Naive thymus-derived CD4-positive, alpha-beta T cell (primary cell): ENCODE data around the gene PROSER2. TPM values are rescaled to one million over a fixed set of nuclear protein-coding genes. Genes with fewer than 3 reads are reported as not detected.

ENCODE experiments used
- ATAC-seq: fragments of 150-1000 bp; cut with Tn5 transposase; 2 replicates; pipeline ENCODE4 v1.10.0; 2021; ENCODE audit warnings: mild to moderate bottlenecking, moderate library complexity
- CTCF ChIA-PET: fragments of 350-600 bp; sonication (Branson Sonifier 250); formaldehyde crosslinking; loops from one replicate; lab custom pipeline; 2021; ENCODE audit warnings: antibody characterized with exemption; lab: Charles Lee
- POLR2A ChIA-PET: fragments of 350-600 bp; sonication (Branson Sonifier 250); formaldehyde crosslinking; loops from one replicate; lab custom pipeline; 2021; ENCODE audit warnings: antibody characterized with exemption, inconsistent platforms; lab: Charles Lee
- DNase-seq, 9 donors: peaks; one replicate each; pipeline versions ENCODE4 v3.0.0 to v3.0.0-alpha.2; 2020 to 2022; ENCODE audit warnings: mixed read lengths in 1 of 9
- H3K27ac ChIP-seq: one replicate; pipeline ENCODE4 v1.7.0; 2013; ENCODE audit warnings: mild to moderate bottlenecking, low read depth, low read length, moderate library complexity
- H3K27me3 ChIP-seq, 2 donors: one replicate each; pipeline ENCODE4 v1.7.0; 2013; ENCODE audit warnings: low read length in 2 of 2, mild to moderate bottlenecking in 2 of 2, moderate library complexity in 2 of 2; ENCODE audit not compliant: control insufficient read depth in 2 of 2, insufficient read depth in 2 of 2
- H3K36me3 ChIP-seq, 3 experiments: 1 replicate in 2 of 3; 2 replicates in 1 of 3; pipeline ENCODE4 v1.7.0; 2013; ENCODE audit warnings: low read length in 3 of 3, mild to moderate bottlenecking in 3 of 3, moderate library complexity in 1 of 3; ENCODE audit not compliant: insufficient read depth in 3 of 3, control insufficient read depth in 2 of 3
- H3K4me1 ChIP-seq, 2 donors: one replicate each; pipeline ENCODE4 v1.7.0; 2013; ENCODE audit warnings: low read length in 2 of 2, mild to moderate bottlenecking in 2 of 2, moderate library complexity in 1 of 2; ENCODE audit not compliant: control insufficient read depth in 2 of 2, insufficient read depth in 2 of 2
- H3K4me3 ChIP-seq: 2 replicates; pipeline ENCODE4 v1.7.0; 2013; ENCODE audit warnings: mild to moderate bottlenecking, low read length
- H3K9me3 ChIP-seq, 3 experiments: 1 replicate in 2 of 3; 2 replicates in 1 of 3; pipeline ENCODE4 v1.7.0; 2013; ENCODE audit warnings: low read length in 3 of 3; ENCODE audit not compliant: control insufficient read depth in 2 of 3
- H3K27ac Mint-ChIP-seq, 9 donors: one replicate each; pipeline ENCODE4 v1.8.0; 2020 to 2022; ENCODE audit warnings: mixed read lengths in 9 of 9, mild to moderate bottlenecking in 8 of 9, moderate library complexity in 5 of 9, inconsistent platforms in 2 of 9
- H3K27me3 Mint-ChIP-seq, 5 donors: one replicate each; pipeline ENCODE4 v1.8.0; 2021 to 2022; ENCODE audit warnings: mixed read lengths in 5 of 5, mild to moderate bottlenecking in 1 of 5
- H3K36me3 Mint-ChIP-seq, 5 donors: one replicate each; pipeline ENCODE4 v1.8.0; 2020 to 2022; ENCODE audit warnings: mixed read lengths in 5 of 5, mild to moderate bottlenecking in 3 of 5, inconsistent platforms in 1 of 5
- H3K4me1 Mint-ChIP-seq, 7 donors: one replicate each; pipeline ENCODE4 v1.8.0; 2020 to 2022; ENCODE audit warnings: mixed read lengths in 7 of 7, mild to moderate bottlenecking in 3 of 7, inconsistent platforms in 1 of 7
- H3K4me3 Mint-ChIP-seq, 10 donors: one replicate each; pipeline ENCODE4 v1.8.0; 2020 to 2022; ENCODE audit warnings: mild to moderate bottlenecking in 10 of 10, mixed read lengths in 10 of 10, moderate library complexity in 6 of 10, inconsistent platforms in 2 of 10
- H3K9me3 Mint-ChIP-seq, 11 donors: one replicate each; pipeline ENCODE4 v1.8.0; 2020 to 2022; ENCODE audit warnings: mixed read lengths in 11 of 11, mild to moderate bottlenecking in 4 of 11, inconsistent platforms in 1 of 11, moderate library complexity in 1 of 11
- intact Hi-C, 2 donors: fragments of 100-400 bp; cut with micrococcal nuclease; formaldehyde crosslinking; loops; one replicate each; pipeline ENCODE4 v1.15.1; 2023
- polyA plus RNA-seq, 2 donors: library from polyadenylated mRNA; unstranded; fragments of 300-500 nt; fragmentation: Illumina TruSeq; gene quantifications; one replicate each; pipeline ENCODE4 v1.2.3, GENCODE V29; 2021
- total RNA-seq, 6 experiments: library from RNA in 5 of 6; stranded (reverse) in 5 of 6; gene quantifications; 1 replicate in 5 of 6; 2 replicates in 1 of 6; pipeline ENCODE4 v1.2.3 and lab custom pipeline; 2021 to 2026

PROSER2 gene
- 1 to 10 TPM in 4 of 5 experiments, under 1 TPM in 1; 0.07 to 4.9 (median 1.8) TPM for total RNA-seq
- 1 to 10 TPM; 2.5 to 3.0 TPM for polyA plus RNA-seq
- total RNA-seq (lab: John Stamatoyannopoulos, UW), result 2.8 reads per million, percentile 15 among the genes with 10 or more reads in this experiment

DNA sequence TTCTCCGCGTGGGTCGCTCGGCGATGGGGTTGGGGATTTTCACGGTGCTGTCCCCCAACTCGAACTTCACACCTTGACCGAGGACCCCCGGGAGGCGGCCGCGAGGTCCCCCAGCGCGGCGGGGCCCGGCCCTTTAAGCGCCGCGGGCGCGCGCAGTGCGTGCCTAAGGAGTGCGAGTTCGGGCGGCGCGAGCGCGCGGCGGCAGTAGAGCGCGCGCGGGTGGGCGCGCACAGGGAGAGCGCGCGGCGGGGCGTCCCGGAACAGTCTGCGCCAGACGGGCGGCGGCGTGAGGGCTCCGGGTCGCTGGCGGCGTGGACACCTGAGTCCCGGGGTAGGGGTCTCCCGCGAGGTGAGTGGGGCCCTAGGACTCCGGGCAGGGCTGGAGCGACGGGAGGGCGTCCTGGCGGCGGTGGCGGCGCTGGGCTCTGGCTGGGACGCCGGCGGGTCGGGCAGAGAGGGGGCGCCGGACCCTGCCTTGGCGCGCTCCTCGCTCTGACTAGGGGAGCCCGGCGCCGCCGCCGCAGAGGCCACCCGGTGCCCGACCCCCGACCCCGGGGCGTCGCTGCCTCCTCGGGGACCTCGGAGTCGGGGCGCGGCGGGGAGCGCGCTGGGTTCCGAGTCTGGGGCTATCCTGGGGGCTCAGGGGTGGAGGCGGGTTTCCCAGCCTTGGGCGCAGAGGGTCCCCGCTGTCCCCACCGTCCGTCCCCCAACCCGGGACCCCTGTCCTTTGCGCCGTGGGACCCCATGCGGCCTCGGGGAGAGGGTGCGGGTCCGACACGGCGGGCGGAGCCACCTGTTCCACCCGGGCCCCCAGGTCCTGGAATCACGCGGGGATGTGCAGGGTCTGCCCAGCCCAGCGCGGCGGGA is at the start of gene PROSER2:
Gene PROSER2 (plus strand): TSS at position 235 of the 867 bp plus-strand sequence. CDS start 28,722 bp downstream, outside the sequence.
- no peaks in the 10 kb centered on the region for H3K9me3 ChIP-seq
- H3K27ac ChIP-seq, result peak within 1 kb of the TSS; percentile 29
- Mint-ChIP-seq H3K27ac (peak within 1 kb of the TSS in 4 of 9 donors; percentile 14 to 81 (median 58)), H3K4me1 (peaks cover 0 to 27% (median 17%) of the 10 kb centered on the region in 7 donors), H3K9me3 (no peaks in the 10 kb centered on the region), H3K4me3 (peak within 1 kb of the TSS; percentile 64 to 94 (median 83)), H3K36me3 (no peaks in the 10 kb centered on the region), H3K27me3 (peaks cover 26 to 60% (median 45%) of the 10 kb centered on the region in 5 donors)
- H3K36me3 ChIP-seq, result no peaks in the 10 kb centered on the region
- peaks cover 0 to 3% of the 10 kb centered on the region in 2 donors for H3K4me1 ChIP-seq
- POLR2A ChIA-PET, result no interaction called here
- intact Hi-C loops, result loop anchor here (5.0 to 10.0 kb wide), 3 partner anchors 39 to 306 kb away; partner anchors contain the start of gene SEC61A2 (in 1 of the 2)
- ATAC-seq (peak; percentile 95), DNase-seq (peak; percentile 16 to 71 (median 45))
- peak within 1 kb of the TSS; percentile 56 for H3K4me3 ChIP-seq
- CTCF ChIA-PET, result no interaction called here
- H3K27me3 ChIP-seq, result peaks cover 0 to 3% of the 10 kb centered on the region in 2 donors

DNA sequence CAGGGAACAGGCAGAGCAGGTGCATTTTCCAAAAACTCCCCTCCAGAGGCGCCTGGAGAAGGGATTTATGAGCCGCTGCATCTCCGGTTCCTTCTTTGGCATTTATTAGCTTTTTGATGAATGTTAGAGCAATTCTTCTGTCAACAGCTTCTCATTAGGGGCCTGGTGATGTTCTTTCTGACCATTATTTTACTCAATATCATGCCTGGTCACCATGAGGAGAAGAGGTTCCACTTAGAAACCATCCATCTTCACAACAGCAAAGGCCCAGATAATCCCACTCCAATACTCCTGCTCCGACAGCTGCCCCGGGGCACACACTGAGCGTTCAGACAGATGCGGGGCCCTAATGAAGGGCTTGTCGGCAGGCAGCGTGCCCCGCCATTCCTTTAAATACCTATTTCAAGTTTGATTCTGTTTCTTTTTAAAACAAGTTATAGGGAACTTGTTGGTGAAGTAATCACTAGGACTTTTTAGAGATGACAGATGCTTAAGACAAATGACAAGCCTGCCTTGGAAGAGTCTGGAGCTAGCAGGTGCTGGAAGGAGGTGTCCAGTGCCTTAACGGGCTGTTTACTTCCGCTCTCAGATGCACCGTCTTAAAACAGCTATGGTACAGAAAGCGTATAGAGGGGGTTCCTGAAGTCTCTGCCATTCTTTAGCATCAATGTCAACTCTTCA is 49.3 kb upstream of the PROSER2 start:
- Histone ChIP-seq H3K27me3 (no peaks in the 10 kb centered on the region), H3K4me1 (no peaks in the 10 kb centered on the region), H3K9me3 (no peaks in the 10 kb centered on the region), H3K4me3 (no peak overlapping the region), H3K36me3 (no peaks in the 10 kb centered on the region), H3K27ac (no peak overlapping the region)
- Mint-ChIP-seq H3K27ac (no peak overlapping the region), H3K4me3 (no peak overlapping the region), H3K9me3 (peaks cover 0 to under 1% (median 0%) of the 10 kb centered on the region in 11 donors), H3K36me3 (no peaks in the 10 kb centered on the region), H3K27me3 (peaks cover 0 to 7% (median 4%) of the 10 kb centered on the region in 5 donors), H3K4me1 (no peaks in the 10 kb centered on the region)
- ChIA-PET POLR2A (no interaction called here), CTCF (no interaction called here)
- intact Hi-C loops, result no loop called here
- DNase-seq (no peak), ATAC-seq (no peak)

DNA sequence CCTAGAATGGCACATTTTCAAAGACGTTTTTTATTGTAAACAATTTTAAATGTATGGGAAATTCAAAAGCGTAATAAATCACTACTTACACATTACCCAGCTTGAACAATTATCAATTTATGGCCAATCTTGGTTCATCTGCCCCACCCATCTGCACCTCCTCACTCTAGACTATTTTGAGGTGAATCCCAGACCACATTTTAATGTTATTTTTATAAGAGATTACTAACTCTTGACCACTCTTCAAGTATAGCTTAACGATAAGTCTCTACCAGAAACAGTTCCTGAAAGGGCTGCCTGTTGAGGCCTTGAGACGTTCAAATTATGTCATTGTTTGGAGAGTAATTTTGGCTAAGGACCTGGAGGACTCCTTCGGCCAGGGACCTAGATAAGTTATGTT is 47.7 kb upstream of the PROSER2 start:
- no peak overlapping the region for H3K27ac ChIP-seq
- Mint-ChIP-seq H3K9me3 (peaks cover 0 to 5% (median 0%) of the 10 kb centered on the region in 11 donors), H3K4me1 (no peaks in the 10 kb centered on the region), H3K4me3 (no peak overlapping the region), H3K27me3 (peaks cover 0 to 7% (median 5%) of the 10 kb centered on the region in 5 donors), H3K36me3 (no peaks in the 10 kb centered on the region), H3K27ac (no peak overlapping the region)
- ChIA-PET POLR2A (no interaction called here), CTCF (no interaction called here)
- no peak for ATAC-seq
- H3K27me3 ChIP-seq, result no peaks in the 10 kb centered on the region
- no peaks in the 10 kb centered on the region for H3K4me1 ChIP-seq
- intact Hi-C loops, result no loop called here
- no peak overlapping the region for H3K4me3 ChIP-seq
- no peaks in the 10 kb centered on the region for H3K9me3 ChIP-seq
- no peaks in the 10 kb centered on the region for H3K36me3 ChIP-seq
- no peak for DNase-seq

- Histone ChIP-seq H3K27ac (no peak overlapping the region), H3K27me3 (no peaks in the 10 kb centered on the region), H3K4me1 (no peaks in the 10 kb centered on the region), H3K9me3 (no peaks in the 10 kb centered on the region), H3K36me3 (no peaks in the 10 kb centered on the region), H3K4me3 (no peak overlapping the region)
- DNase-seq (no peak), ATAC-seq (no peak)
- Mint-ChIP-seq H3K9me3 (peaks cover 0 to 5% (median 0%) of the 10 kb centered on the region in 11 donors), H3K27ac (no peak overlapping the region), H3K4me1 (no peaks in the 10 kb centered on the region), H3K36me3 (no peaks in the 10 kb centered on the region), H3K4me3 (no peak overlapping the region), H3K27me3 (peaks cover 0 to 7% (median 3%) of the 10 kb centered on the region in 5 donors)
- ChIA-PET CTCF (no interaction called here), POLR2A (no interaction called here)
- intact Hi-C loops, result no loop called here
Observed at GRCh38 chr10:11776080-11776479, 47.1 kb upstream of the PROSER2 start.

DNA sequence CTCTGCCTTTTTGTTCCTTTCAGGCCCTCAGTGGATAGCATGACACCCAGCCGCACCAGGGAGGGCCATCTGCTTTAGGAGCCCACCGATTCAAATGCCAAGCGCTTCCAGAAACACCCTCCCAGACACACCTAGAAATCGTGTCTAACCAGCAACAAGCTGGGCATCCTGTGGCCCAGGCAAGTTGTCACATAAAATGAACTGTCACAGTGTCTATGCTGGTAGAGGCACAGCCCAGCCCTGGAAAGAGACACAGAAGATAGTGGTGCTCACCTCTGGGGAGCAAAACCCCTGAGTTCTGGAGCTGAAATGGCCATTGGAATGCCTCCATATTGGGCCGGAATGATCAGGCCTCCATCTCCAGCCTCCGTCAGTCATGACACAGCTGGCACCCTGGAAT is 42.0 kb upstream of the PROSER2 start:
- no peaks in the 10 kb centered on the region for H3K9me3 ChIP-seq
- ChIA-PET CTCF (interaction anchor here (0.6 to 2.4 kb wide), 3 partner anchors 205 to 563 kb away, joined by 3 to 10 read pairs (median 6); no protein-coding TSS in a partner anchor), POLR2A (no interaction called here)
- H3K4me3 ChIP-seq, result no peak overlapping the region
- intact Hi-C loops, result loop anchor here in 1 of 2 donors (5.0 to 10.0 kb wide), 2 partner anchors 931 to 1294 kb away; no protein-coding TSS in a partner anchor
- no peaks in the 10 kb centered on the region for H3K4me1 ChIP-seq
- H3K27me3 Mint-ChIP-seq, result peaks cover 0 to 7% (median 3%) of the 10 kb centered on the region in 5 donors
- no peak overlapping the region for H3K4me3 Mint-ChIP-seq
- peaks cover 0 to 5% (median 0%) of the 10 kb centered on the region in 11 donors for H3K9me3 Mint-ChIP-seq
- no peaks in the 10 kb centered on the region for H3K36me3 Mint-ChIP-seq
- ATAC-seq (no peak), DNase-seq (no peak)
- H3K27me3 ChIP-seq, result no peaks in the 10 kb centered on the region
- no peak overlapping the region for H3K27ac ChIP-seq
- H3K36me3 ChIP-seq, result no peaks in the 10 kb centered on the region
- H3K27ac Mint-ChIP-seq, result no peak overlapping the region
- H3K4me1 Mint-ChIP-seq, result peaks cover 0 to 9% (median 0%) of the 10 kb centered on the region in 7 donors

- no peak overlapping the region for H3K27ac Mint-ChIP-seq
- H3K36me3 Mint-ChIP-seq, result no peaks in the 10 kb centered on the region
- Histone ChIP-seq H3K9me3 (no peaks in the 10 kb centered on the region), H3K4me3 (no peak overlapping the region), H3K27me3 (no peaks in the 10 kb centered on the region), H3K36me3 (no peaks in the 10 kb centered on the region), H3K4me1 (no peaks in the 10 kb centered on the region), H3K27ac (no peak overlapping the region)
- DNase-seq, result peak in 5 of 9 donors; percentile 36 to 63 (median 42)
- peak; percentile 63 for ATAC-seq
- ChIA-PET POLR2A (no interaction called here), CTCF (interaction anchor here (0.6 to 2.4 kb wide), 7 partner anchors 9 to 449 kb away, joined by 3 to 10 read pairs (median 4); no protein-coding TSS in a partner anchor)
- H3K9me3 Mint-ChIP-seq, result peaks cover 0 to 5% (median 0%) of the 10 kb centered on the region in 11 donors
- H3K27me3 Mint-ChIP-seq, result peaks cover 0 to 22% (median 4%) of the 10 kb centered on the region in 5 donors
- peaks cover 0 to 9% (median 0%) of the 10 kb centered on the region in 7 donors for H3K4me1 Mint-ChIP-seq
- intact Hi-C loops, result loop anchor here (1.0 to 10.0 kb wide), 4 partner anchors 36 to 1292 kb away; no protein-coding TSS in a partner anchor
- no peak overlapping the region for H3K4me3 Mint-ChIP-seq
Observed at GRCh38 chr10:11782793-11783557, 40.2 kb upstream of the PROSER2 start.
